CD14-positive monocyte (primary cell): Measurements from ENCODE around the gene GLT6D1. TPM values are rescaled to one million over a fixed set of nuclear protein-coding genes. Genes with fewer than 3 reads are reported as not detected.

Source experiments
- DNase-seq, 3 donors: peaks; one replicate each; pipeline ENCODE4 v3.0.0-alpha.2; 2011 to 2022
- H2AFZ ChIP-seq: 2 replicates; pipeline ENCODE4 v1.6.0; 2012; ENCODE audit warnings: mild to moderate bottlenecking, low read depth, low read length, inconsistent platforms; ENCODE audit not compliant: insufficient read depth, poor library complexity, severe bottlenecking
- H3K27ac ChIP-seq, 2 donors: 1 replicate in 1 of 2; 2 replicates in 1 of 2; pipeline ENCODE4 v1.5.1; 2012 to 2013; ENCODE audit warnings: low read length in 2 of 2, control low read depth in 1 of 2, inconsistent platforms in 1 of 2, low read depth in 1 of 2, mild to moderate bottlenecking in 1 of 2
- H3K27me3 ChIP-seq, 2 donors: one replicate each; pipeline versions ENCODE4 v1.6.0 to v1.6.1; 2011 to 2013; ENCODE audit warnings: low read length in 2 of 2; ENCODE audit not compliant: control insufficient read depth in 2 of 2, insufficient read depth in 2 of 2
- H3K36me3 ChIP-seq, 2 donors: replicated peaks in 1 of 2; 1 replicate in 1 of 2; 2 replicates in 1 of 2; pipeline versions ENCODE4 v1.5.1 to v1.6.1; 2012 to 2013; ENCODE audit warnings: low read length in 2 of 2, control low read depth in 1 of 2, inconsistent platforms in 1 of 2, mild to moderate bottlenecking in 1 of 2; ENCODE audit not compliant: insufficient read depth in 2 of 2, control insufficient read depth in 1 of 2
- H3K4me1 ChIP-seq, 2 donors: 1 replicate in 1 of 2; 2 replicates in 1 of 2; pipeline versions ENCODE4 v1.5.1 to v1.6.1; 2012 to 2013; ENCODE audit warnings: low read length in 2 of 2, control low read depth in 1 of 2, inconsistent platforms in 1 of 2, mild to moderate bottlenecking in 1 of 2, moderate library complexity in 1 of 2; ENCODE audit not compliant: insufficient read depth in 2 of 2, control insufficient read depth in 1 of 2
- H3K4me2 ChIP-seq: replicated peaks from 2 replicates; pipeline ENCODE3; 2012; ENCODE audit warnings: low read length, moderate library complexity, mild to moderate bottlenecking; ENCODE audit not compliant: poor library complexity, severe bottlenecking; ENCODE audit errors: extremely low read depth
- H3K4me3 ChIP-seq, 3 experiments: fragments of 200-600 bp in 1 of 3; sonication (generic) in 1 of 3; replicated peaks in 1 of 3; 1 replicate in 2 of 3; 2 replicates in 1 of 3; pipeline ENCODE4 v1.5.1; 2011 to 2013; ENCODE audit warnings: low read length in 3 of 3, mild to moderate bottlenecking in 3 of 3, control low read depth in 2 of 3, low read depth in 2 of 3, inconsistent platforms in 1 of 3, moderate library complexity in 1 of 3
- H3K79me2 ChIP-seq: 2 replicates; pipeline ENCODE4 v1.6.0; 2012; ENCODE audit warnings: mild to moderate bottlenecking, control low read depth, inconsistent platforms, low read length, moderate library complexity; ENCODE audit not compliant: insufficient read depth
- H3K9ac ChIP-seq: 2 replicates; pipeline ENCODE4 v1.6.0; 2017; ENCODE audit warnings: low read length, mild to moderate bottlenecking; ENCODE audit not compliant: insufficient read depth, poor library complexity, severe bottlenecking
- H3K9me3 ChIP-seq, 2 donors: replicated peaks in 1 of 2; 1 replicate in 1 of 2; 2 replicates in 1 of 2; pipeline versions ENCODE4 v1.5.1 to v1.6.1; 2012 to 2013; ENCODE audit warnings: low read length in 2 of 2, control low read depth in 1 of 2; ENCODE audit not compliant: control insufficient read depth in 1 of 2, insufficient read depth in 1 of 2
- H4K20me1 ChIP-seq: 2 replicates; pipeline ENCODE4 v1.6.0; 2012; ENCODE audit warnings: mild to moderate bottlenecking, low read length, control low read depth, moderate library complexity; ENCODE audit not compliant: insufficient read depth
- H3K27ac Mint-ChIP-seq, 7 donors: one replicate each; pipeline ENCODE4 v1.8.0; 2020; ENCODE audit warnings: mild to moderate bottlenecking in 7 of 7, mixed read lengths in 7 of 7, moderate library complexity in 6 of 7, inconsistent platforms in 2 of 7
- H3K27me3 Mint-ChIP-seq, 3 donors: one replicate each; pipeline ENCODE4 v1.8.0; 2021 to 2022; ENCODE audit warnings: low read depth in 3 of 3, mild to moderate bottlenecking in 3 of 3, mixed read lengths in 3 of 3, moderate library complexity in 3 of 3, inconsistent platforms in 1 of 3
- H3K36me3 Mint-ChIP-seq, 2 donors: one replicate each; pipeline ENCODE4 v1.8.0; 2020; ENCODE audit warnings: mixed read lengths in 2 of 2, inconsistent platforms in 1 of 2, mild to moderate bottlenecking in 1 of 2
- H3K4me1 Mint-ChIP-seq: one replicate; pipeline ENCODE4 v1.8.0; 2020; ENCODE audit warnings: mild to moderate bottlenecking, mixed read lengths
- H3K4me3 Mint-ChIP-seq, 2 donors: one replicate each; pipeline ENCODE4 v1.8.0; 2020; ENCODE audit warnings: mild to moderate bottlenecking in 2 of 2, mixed read lengths in 2 of 2, moderate library complexity in 1 of 2
- H3K9me3 Mint-ChIP-seq, 7 donors: one replicate each; pipeline ENCODE4 v1.8.0; 2020 to 2022; ENCODE audit warnings: mixed read lengths in 7 of 7, mild to moderate bottlenecking in 6 of 7, moderate library complexity in 6 of 7, inconsistent platforms in 2 of 7
- CTCF ChIP-seq: fragments of 200-600 bp; IDR thresholded peaks from one replicate; pipeline ENCODE4 v1.8.0; 2022; ENCODE audit warnings: antibody characterized with exemption, mild to moderate bottlenecking
- WGBS: methylation state at CpG from one replicate; pipeline ENCODE4 v1.1.5; 2013; ENCODE audit warnings: missing lambda C conversion rate; ENCODE audit not compliant: insufficient coverage; 5-methylcytosine and 5-hydroxymethylcytosine counted together
- intact Hi-C, 2 donors: fragments of 100-400 bp; cut with micrococcal nuclease; formaldehyde crosslinking; loops; one replicate each; pipeline versions ENCODE4 v1.15.0 to v1.15.1; 2023
- polyA plus RNA-seq, 3 donors: library from polyadenylated mRNA; depleted of rRNA in 1 of 3; unstranded in 2 of 3; stranded (reverse) in 1 of 3; fragments of 300-500 nt in 2 of 3; fragments of >200 nt in 1 of 3; fragmentation: Illumina TruSeq in 2 of 3; gene quantifications; 1 replicate in 2 of 3; 2 replicates in 1 of 3; pipeline ENCODE4 v1.2.3, GENCODE V29; 2012 to 2021

GLT6D1 gene
- polyA plus RNA-seq, 3 donors = not detected

GRCh38 chr9:135589596-135590485, 49.5 kb downstream of the GLT6D1 start:
- Histone ChIP-seq H2AFZ (no peak overlapping the region), H3K79me2 (no peaks in the 10 kb centered on the region), H3K4me1 (no peaks in the 10 kb centered on the region), H3K27me3 (no peaks in the 10 kb centered on the region), H3K27ac (no peak overlapping the region), H3K9me3 (no peaks in the 10 kb centered on the region), H3K4me3 (no peak overlapping the region), H3K9ac (no peak overlapping the region), H3K4me2 (no peak overlapping the region), H3K36me3 (no peaks in the 10 kb centered on the region), H4K20me1 (no peaks in the 10 kb centered on the region)
- intact Hi-C loops = no loop called here
- no peaks in the 10 kb centered on the region for H3K36me3 Mint-ChIP-seq
- no peak for TF ChIP-seq CTCF
- H3K4me1 Mint-ChIP-seq = no peaks in the 10 kb centered on the region
- DNase-seq = no peak
- no peak overlapping the region for H3K4me3 Mint-ChIP-seq
- H3K27me3 Mint-ChIP-seq = peaks cover 0 to 3% (median 2%) of the 10 kb centered on the region in 3 donors
- no peak overlapping the region for H3K27ac Mint-ChIP-seq
- H3K9me3 Mint-ChIP-seq = peaks cover 0 to 3% (median 0%) of the 10 kb centered on the region in 7 donors
- 75% methylated on average over 13 of the region's 15 CpGs for WGBS

GRCh38 chr9:135588886-135589595, 50.3 kb downstream of the GLT6D1 start:
- TF ChIP-seq CTCF = no peak
- 93% methylated on average over 20 of the region's 20 CpGs for WGBS
- Mint-ChIP-seq H3K27ac (no peak overlapping the region), H3K36me3 (no peaks in the 10 kb centered on the region), H3K9me3 (peaks cover 0 to 3% (median 0%) of the 10 kb centered on the region in 7 donors), H3K4me1 (no peaks in the 10 kb centered on the region), H3K4me3 (no peak overlapping the region), H3K27me3 (peaks cover 0 to 3% (median 2%) of the 10 kb centered on the region in 3 donors)
- intact Hi-C loops = no loop called here
- Histone ChIP-seq H2AFZ (no peak overlapping the region), H3K27ac (no peak overlapping the region), H4K20me1 (no peaks in the 10 kb centered on the region), H3K4me3 (no peak overlapping the region), H3K9ac (no peak overlapping the region), H3K79me2 (no peaks in the 10 kb centered on the region), H3K4me1 (no peaks in the 10 kb centered on the region), H3K4me2 (no peak overlapping the region), H3K9me3 (no peaks in the 10 kb centered on the region), H3K36me3 (no peaks in the 10 kb centered on the region), H3K27me3 (no peaks in the 10 kb centered on the region)
- no peak for DNase-seq
